ENCODE measurements around the gene UBA5.

UBA5 gene

DNA sequence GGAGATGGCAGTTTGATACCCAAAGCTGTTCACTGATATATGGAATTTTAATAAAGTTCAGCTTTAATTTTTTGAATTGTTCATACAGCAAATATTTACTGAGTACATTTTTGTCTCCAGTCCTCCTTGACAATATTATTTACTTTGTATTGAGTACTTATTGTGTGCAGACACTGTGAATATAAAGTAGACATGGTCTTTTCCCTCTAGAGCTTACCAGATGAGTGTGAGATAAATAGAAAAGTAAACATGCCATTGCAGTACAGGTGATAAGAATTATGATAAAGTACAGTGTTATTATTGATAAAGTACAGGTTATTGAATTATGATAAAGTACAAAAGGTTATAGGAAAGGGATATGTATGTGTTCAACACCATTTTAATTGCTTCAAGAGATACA is 2.1 kb downstream of the UBA5 start:
- TF ChIP-seq GATA2 (IDR thresholded peaks at IDR 0.05; ENCODE audit: low read depth, low read length): no peak
- no peak for TF ChIP-seq GATA3 (IDR thresholded peaks at IDR 0.05; ENCODE audit: low read depth, low read length)

DNA sequence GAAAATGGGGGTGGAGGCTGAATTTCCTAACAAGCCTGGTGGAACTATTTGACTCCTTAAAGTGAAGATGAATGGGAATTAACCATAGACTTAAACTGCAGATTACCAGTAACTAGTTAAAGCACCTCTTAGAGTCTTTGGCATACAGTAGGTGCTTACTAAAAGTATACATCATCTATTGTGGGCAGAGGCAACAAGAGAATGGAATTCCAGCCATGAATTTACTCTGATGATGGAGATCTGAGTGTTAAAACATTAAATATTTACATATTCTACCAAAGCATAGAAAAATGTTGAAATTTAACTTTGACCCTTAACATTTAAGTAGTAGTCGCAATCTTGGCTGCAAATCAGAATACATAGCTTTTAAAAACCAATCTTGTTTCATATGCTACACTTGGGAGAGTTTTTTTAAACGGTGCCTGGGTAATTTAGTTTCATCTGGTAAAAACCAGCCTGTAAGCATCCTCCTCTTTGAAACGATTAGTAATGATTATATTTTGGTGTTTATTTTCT is 5.2 kb downstream of the UBA5 start:
- TF ChIP-seq GATA3 (IDR thresholded peaks at IDR 0.05; ENCODE audit: low read depth, low read length) (no peak), GATA2 (IDR thresholded peaks at IDR 0.05; ENCODE audit: low read depth, low read length) (no peak)

DNA sequence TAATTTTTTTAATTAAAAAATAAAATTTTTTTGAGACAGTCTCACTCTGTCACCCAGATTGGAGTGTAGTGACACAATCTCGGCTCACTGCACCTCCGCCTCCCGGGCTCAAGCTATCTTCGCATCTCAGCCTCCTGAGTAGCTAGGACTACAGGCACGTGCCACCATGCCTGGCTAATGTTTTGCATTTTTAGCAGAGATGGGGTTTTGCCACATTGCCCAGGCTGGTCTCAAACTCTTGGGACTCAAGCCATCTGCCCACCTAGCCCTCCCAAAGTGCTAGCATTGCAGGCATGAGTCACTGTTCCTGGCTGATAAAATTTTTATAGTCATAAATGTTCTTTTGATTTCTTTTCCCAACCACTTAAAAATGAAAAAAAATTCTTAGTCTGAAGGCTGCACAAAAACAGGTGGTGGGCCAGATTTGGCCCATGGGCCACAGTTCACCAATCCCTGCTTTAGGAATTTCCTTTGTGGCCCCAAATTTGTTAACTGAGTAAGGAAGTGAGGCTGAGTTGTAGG is 9.2 kb downstream of the UBA5 start:
- TF ChIP-seq GATA2 (IDR thresholded peaks at IDR 0.05; ENCODE audit: low read depth, low read length) (no peak), GATA3 (IDR thresholded peaks at IDR 0.05; ENCODE audit: low read depth, low read length) (no peak)

DNA sequence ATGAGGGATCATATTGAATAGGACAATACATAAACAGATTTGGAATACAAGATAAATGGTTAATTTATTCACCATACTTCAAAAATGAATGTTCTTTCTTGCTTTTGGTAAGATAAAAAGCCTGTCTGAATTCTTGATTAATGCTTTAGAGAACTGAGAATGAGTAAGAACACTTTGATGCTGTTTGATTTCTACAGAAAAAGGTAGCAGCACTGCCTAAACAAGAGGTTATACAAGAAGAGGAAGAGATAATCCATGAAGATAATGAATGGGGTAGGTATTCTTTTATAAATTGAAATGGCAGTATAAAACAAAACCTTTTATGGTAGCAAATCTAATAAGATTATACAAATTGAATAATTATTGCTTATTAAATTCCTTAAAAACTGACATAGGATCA is 15.3 kb downstream of the UBA5 start:
- TF ChIP-seq GATA2 (IDR thresholded peaks at IDR 0.05; ENCODE audit: low read depth, low read length): no peak
- TF ChIP-seq GATA3 (IDR thresholded peaks at IDR 0.05; ENCODE audit: low read depth, low read length): no peak

DNA sequence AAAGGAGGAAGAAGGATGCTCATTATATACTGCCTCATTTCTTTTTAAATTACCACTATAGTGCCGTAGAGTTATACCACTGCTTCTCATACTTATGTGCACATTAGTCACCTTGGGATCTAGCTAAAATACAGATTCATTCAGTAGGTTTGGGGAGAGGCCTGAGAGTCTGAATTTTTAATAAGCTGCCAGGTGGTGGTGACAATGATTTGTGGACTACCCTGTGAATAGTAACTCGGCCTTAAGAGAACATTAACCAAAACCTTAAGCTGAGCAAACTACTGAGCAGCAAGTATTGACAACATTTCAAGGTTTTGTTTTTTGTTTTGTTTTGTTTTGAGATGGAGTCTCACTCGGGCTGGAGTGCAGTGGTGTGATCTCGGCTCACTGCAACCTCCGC is 19.8 kb downstream of the UBA5 start:
- TF ChIP-seq GATA2 (IDR thresholded peaks at IDR 0.05; ENCODE audit: low read depth, low read length) (no peak), GATA3 (IDR thresholded peaks at IDR 0.05; ENCODE audit: low read depth, low read length) (no peak)

DNA sequence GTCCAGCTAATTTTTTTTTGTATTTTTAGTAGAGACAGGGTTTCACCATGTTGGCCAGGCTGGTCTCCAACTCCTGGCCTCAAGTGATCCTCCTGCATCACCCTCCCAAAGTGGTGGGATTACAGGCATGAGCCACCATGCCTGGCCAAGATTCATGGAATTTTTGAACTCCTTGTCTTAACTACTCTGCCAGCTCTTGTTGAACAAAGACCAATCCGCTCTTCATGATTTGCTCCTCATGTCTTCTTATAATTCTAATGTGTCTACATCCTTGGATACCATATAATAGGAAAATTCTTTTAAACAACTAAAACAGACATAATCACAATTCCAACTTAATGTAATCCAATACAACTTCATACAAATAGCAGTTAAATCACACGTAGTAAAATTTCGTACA is 21.3 kb downstream of the UBA5 start:
- TF ChIP-seq GATA2 (IDR thresholded peaks at IDR 0.05; ENCODE audit: low read depth, low read length) (no peak), GATA3 (IDR thresholded peaks at IDR 0.05; ENCODE audit: low read depth, low read length) (no peak)

DNA sequence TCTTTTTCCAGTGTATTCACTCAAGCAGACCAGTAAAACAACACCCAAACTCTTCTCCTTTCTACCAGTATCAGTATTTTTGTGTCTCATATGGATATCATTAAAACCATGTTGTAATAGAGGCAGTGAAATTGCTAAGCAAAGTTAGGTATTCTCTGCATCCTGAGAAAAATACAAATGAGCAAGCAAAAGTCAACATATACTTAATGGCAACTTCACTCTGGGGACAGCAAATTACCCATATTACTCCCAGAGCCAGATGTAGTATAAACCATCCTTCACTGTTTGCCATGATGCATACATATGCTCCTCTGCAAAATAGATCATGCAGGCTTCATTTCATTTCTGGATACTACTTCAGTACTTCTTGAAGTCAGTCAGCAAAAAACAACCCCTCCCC is 22.1 kb downstream of the UBA5 start:
- TF ChIP-seq GATA2 (IDR thresholded peaks at IDR 0.05; ENCODE audit: low read depth, low read length) (no peak), GATA3 (IDR thresholded peaks at IDR 0.05; ENCODE audit: low read depth, low read length) (no peak)

DNA sequence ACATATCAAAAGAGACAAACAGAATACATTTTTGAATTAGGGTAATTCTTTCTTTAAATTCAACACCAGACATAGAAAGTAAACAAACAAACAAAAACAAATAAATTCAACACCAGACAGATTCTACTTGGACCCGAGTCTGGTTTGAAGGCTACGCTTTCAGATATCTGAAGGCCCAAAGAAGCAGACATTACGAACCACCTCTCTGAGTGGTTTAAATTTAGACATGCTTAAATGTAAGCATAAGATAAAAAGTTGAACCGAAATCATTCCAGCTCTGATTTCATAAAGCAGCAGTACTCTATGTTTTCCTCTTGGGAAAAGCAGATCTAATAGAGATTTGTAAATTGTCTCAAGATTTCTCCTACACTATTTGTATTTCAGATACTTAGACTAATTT is 29.9 kb downstream of the UBA5 start:
- no peak for TF ChIP-seq GATA3 (IDR thresholded peaks at IDR 0.05; ENCODE audit: low read depth, low read length)
- TF ChIP-seq GATA2 (IDR thresholded peaks at IDR 0.05; ENCODE audit: low read depth, low read length): no peak

DNA sequence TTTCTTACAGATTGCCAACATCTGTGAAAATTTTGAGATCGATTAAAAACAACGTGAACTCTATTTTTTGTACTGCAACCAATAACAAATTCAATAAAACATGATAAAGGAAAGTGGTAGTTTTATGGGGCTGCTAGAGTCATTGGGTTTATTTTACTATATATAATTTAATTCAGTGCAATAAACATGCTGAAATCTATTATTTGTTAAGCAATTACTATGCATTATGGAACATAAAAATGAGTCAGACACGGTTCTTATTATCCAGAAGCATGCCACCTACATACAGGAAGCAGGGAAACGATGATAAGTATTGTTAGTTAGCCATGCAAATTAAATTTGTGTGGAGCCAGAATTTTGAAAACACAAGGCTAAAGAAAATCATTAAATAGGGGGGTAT is 34.9 kb downstream of the UBA5 start:
- TF ChIP-seq GATA2 (IDR thresholded peaks at IDR 0.05; ENCODE audit: low read depth, low read length): no peak
- TF ChIP-seq GATA3 (IDR thresholded peaks at IDR 0.05; ENCODE audit: low read depth, low read length): no peak

DNA sequence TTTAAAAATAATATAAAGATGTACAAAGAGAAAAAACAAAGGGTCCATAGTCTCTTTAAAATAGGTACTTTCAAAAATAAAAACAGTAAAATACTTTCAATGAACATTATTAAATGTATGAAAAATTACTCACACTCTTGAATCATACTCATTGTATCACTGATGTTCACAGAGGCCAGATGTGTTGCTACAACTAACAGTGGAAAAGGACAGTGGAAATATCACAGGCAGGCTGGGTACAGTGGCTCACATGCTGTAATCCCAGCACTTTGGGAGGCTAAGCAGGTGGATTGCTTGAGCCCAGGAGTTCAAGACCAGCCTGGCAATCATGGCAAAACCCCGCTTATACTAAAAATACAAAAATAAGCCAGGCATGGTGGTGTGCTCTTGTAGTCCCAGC is 35.3 kb downstream of the UBA5 start:
- TF ChIP-seq GATA2 (IDR thresholded peaks at IDR 0.05; ENCODE audit: low read depth, low read length): no peak
- TF ChIP-seq GATA3 (IDR thresholded peaks at IDR 0.05; ENCODE audit: low read depth, low read length): no peak

DNA sequence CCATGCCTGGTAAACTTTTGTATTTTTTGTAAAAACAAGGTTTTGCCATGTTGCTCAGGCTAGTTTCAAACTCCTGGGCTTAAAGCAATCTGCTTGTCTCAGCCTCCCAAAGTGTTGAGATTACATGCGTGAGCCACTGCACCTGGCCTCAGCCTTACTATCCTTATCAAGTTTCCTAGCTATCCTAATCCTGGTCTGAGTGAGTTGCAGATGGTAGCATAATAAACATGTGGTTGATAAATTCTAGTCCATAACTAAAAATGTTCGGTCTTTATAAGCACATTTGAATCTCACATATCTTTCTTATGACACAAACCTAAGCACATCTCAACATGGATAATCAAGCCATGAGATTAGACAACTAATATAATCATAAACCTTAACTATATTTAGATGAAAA is 43.6 kb downstream of the UBA5 start:
- TF ChIP-seq GATA2 (IDR thresholded peaks at IDR 0.05; ENCODE audit: low read depth, low read length) (no peak), GATA3 (IDR thresholded peaks at IDR 0.05; ENCODE audit: low read depth, low read length) (no peak)

DNA sequence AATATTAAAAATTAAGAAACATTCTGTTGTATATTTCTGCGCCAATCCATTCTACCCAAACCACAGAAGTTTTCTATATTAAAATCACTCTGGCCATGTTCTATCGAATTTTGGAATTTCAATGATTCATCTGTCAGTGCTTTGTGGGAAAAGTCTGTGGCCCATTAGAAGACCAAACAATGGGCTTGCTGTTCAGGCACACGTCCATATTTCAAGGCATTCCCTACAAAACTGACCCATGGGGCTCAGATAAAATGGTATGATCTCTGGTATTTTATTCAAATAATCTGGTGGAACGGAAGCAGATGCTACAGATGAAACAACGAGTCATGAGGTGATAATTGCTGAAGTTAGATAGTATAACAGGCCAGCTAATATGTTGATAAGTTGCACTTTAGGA is 49.6 kb downstream of the UBA5 start:
- TF ChIP-seq GATA2 (IDR thresholded peaks at IDR 0.05; ENCODE audit: low read depth, low read length) (no peak), GATA3 (IDR thresholded peaks at IDR 0.05; ENCODE audit: low read depth, low read length) (no peak)

DNA sequence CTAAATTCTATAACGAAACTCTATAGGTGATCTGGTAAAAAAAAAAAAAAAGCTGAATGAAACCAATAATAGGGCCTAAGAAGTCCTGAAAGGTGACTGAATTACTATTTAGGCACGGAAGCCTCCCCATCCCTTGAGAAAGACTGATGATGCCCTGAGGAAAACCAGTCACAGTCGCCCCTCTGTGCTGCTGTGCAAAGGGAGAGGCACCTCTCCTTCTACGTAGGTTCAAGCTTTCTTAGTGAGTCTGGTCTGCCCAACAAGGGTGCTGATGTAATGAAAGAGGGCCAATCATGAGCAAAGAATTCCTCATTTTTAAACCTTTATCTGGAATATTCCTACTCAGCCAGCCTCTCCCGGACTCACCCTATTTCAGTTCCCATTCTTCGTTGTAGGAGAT is 50.2 kb downstream of the UBA5 start:
- no peak for TF ChIP-seq GATA3 (IDR thresholded peaks at IDR 0.05; ENCODE audit: low read depth, low read length)
- no peak for TF ChIP-seq GATA2 (IDR thresholded peaks at IDR 0.05; ENCODE audit: low read depth, low read length)

DNA sequence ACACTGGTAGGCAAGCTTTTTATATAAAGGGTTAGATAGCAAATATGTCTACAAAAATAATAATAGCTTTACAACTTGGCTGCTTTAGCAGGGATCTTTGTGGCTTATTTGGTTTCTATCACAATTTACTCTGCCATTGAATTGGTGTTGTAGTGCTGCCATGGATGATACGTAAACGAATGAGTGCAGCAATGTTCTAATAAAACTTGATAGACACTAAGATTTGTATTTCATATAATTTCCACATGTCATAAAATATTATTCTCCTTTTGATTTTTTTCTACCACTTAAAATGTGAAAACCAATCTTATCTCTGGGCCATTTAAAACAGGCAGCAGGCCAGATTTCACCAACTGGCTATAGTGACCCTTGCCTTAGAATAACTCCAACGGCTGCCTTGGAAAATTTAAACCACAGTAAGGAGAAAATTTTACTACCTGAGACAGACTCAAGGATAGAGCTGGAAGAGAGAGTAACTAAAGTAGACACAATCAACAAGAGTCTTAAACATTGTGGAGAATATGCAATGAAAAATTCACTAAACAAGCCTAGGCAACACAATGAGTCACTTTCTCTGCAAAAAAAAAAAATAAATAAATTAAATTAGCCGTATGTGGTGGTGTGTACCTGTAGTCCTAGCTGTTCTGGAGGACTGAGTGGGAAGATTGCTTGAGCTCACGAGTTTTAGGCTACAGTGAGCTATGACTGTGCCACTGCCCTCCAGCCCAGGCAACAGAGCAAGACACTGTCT is 54.0 kb downstream of the UBA5 start:
- TF ChIP-seq GATA3 (IDR thresholded peaks at IDR 0.05; ENCODE audit: low read depth, low read length): no peak
- no peak for TF ChIP-seq GATA2 (IDR thresholded peaks at IDR 0.05; ENCODE audit: low read depth, low read length)

DNA sequence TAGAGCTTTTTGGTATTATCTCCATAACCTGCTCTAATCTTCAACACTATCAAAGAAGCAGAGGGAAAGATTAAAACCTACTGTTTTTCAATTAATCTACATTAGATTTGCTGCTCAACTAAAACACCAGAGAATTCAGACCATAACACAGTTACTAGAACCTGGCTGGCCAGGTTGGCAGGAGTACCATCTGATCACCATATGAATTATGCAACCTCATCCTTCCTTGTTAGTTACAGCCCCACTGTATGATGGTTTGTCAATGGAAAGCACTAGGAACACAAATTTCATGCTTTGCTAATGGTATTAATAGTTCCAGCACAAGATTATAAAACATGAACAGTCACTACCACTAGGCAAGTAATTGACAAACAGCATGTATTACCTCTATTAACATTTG is 56.2 kb downstream of the UBA5 start:
- no peak for TF ChIP-seq GATA2 (IDR thresholded peaks at IDR 0.05; ENCODE audit: low read depth, low read length)
